Endothelial cell of umbilical vein (primary cell): ENCODE data around the gene MAP6. TPM values are rescaled to one million over a fixed set of nuclear protein-coding genes. Genes with fewer than 3 reads are reported as not detected.
A peak's percentile ranks its signal among the peaks of the same experiment; 100 is the strongest.

Experiments used
- BruUV-seq: library from RNA; stranded (reverse); fragments of 400-500 nt; replicated peaks from 2 replicates; lab custom pipeline; 2021; lab: Mats Ljungman, UMichigan
- CTCF ChIA-PET: fragments of 300-600, 350-600 bp; sonication (Branson Sonifier 250); formaldehyde crosslinking; loops from one replicate; lab custom pipeline; 2021; ENCODE audit warnings: antibody characterized with exemption, inconsistent platforms; lab: Charles Lee
- POLR2A ChIA-PET: fragments of 300-600, 350-600 bp; sonication (Branson Sonifier 250); formaldehyde crosslinking; loops from one replicate; lab custom pipeline; 2021; ENCODE audit warnings: antibody characterized with exemption, inconsistent platforms; lab: Charles Lee
- DNase-seq: peaks from one replicate; pipeline ENCODE4 v3.0.0-alpha.2; 2011; ENCODE audit warnings: low read depth, low spot score
- FAIRE-seq: peaks from 2 replicates; lab custom pipeline; 2011; peaks lifted over from hg19 to GRCh38; lab: Jason Lieb, UNC
- H2AFZ ChIP-seq: 2 replicates; pipeline ENCODE4 v1.6.0; 2012; ENCODE audit warnings: low read depth, low read length, control low read depth, inconsistent platforms
- H3K27ac ChIP-seq: 2 replicates; pipeline ENCODE4 v1.5.1; 2011; ENCODE audit warnings: low read depth, mild to moderate bottlenecking, control low read depth, low read length, moderate library complexity; ENCODE audit not compliant: insufficient read depth
- H3K27me3 ChIP-seq, 2 experiments: 2 replicates each; pipeline versions ENCODE4 v1.6.0 to v1.6.1; 2011; ENCODE audit warnings: low read length in 2 of 2, mixed read lengths in 1 of 2; ENCODE audit not compliant: control insufficient read depth in 2 of 2, insufficient read depth in 2 of 2
- H3K36me3 ChIP-seq, 2 experiments: 2 replicates in 1 of 2; 3 replicates in 1 of 2; pipeline ENCODE4 v1.5.1; 2011; ENCODE audit warnings: low read length in 2 of 2, mild to moderate bottlenecking in 1 of 2, moderate library complexity in 1 of 2; ENCODE audit not compliant: control insufficient read depth in 2 of 2, insufficient read depth in 2 of 2; ENCODE audit errors: extremely low read depth in 1 of 2
- H3K4me1 ChIP-seq: 3 replicates; pipeline ENCODE4 v1.5.1; 2011; ENCODE audit warnings: mild to moderate bottlenecking, low read length; ENCODE audit not compliant: control insufficient read depth, insufficient read depth; ENCODE audit errors: extremely low read depth
- H3K4me2 ChIP-seq: 2 replicates; pipeline ENCODE4 v1.6.1; 2011; ENCODE audit warnings: low read length, control low read depth, mixed read lengths; ENCODE audit not compliant: insufficient read depth
- H3K4me3 ChIP-seq, 3 experiments: fragments of 200-600 bp in 1 of 3; sonication (generic), shearing (Covaris generic) in 1 of 3; replicated peaks in 1 of 3; 2 replicates each; pipeline ENCODE4 v1.5.1; 2011 to 2016; ENCODE audit warnings: control low read depth in 3 of 3, low read length in 3 of 3, mild to moderate bottlenecking in 2 of 3, inconsistent platforms in 1 of 3, low read depth in 1 of 3, moderate library complexity in 1 of 3; ENCODE audit not compliant: insufficient read depth in 1 of 3
- H3K79me2 ChIP-seq: 2 replicates; pipeline ENCODE4 v1.6.0; 2012; ENCODE audit warnings: low read length, inconsistent platforms; ENCODE audit not compliant: control insufficient read depth, insufficient read depth
- H3K9ac ChIP-seq: replicated peaks from 2 replicates; pipeline ENCODE3; 2011; ENCODE audit warnings: low read length, control low read depth; ENCODE audit not compliant: insufficient read depth; ENCODE audit errors: extremely low read depth
- H3K9me1 ChIP-seq: replicated peaks from 3 replicates; pipeline ENCODE4 v1.6.0; 2011; ENCODE audit warnings: mild to moderate bottlenecking, low read length; ENCODE audit not compliant: control insufficient read depth, insufficient read depth; ENCODE audit errors: extremely low read depth
- H3K9me3 ChIP-seq: replicated peaks from 2 replicates; pipeline ENCODE4 v1.5.1; 2012; ENCODE audit warnings: low read length, inconsistent platforms; ENCODE audit not compliant: control insufficient read depth, insufficient read depth
- H4K20me1 ChIP-seq: replicated peaks from 2 replicates; pipeline ENCODE3; 2011; ENCODE audit warnings: mild to moderate bottlenecking, low read length; ENCODE audit not compliant: control insufficient read depth, insufficient read depth; ENCODE audit errors: extremely low read depth
- EZH2 ChIP-seq: IDR thresholded peaks from 2 replicates; pipeline ENCODE4 v1.6.1; 2012; ENCODE audit warnings: borderline replicate concordance, low read depth, mild to moderate bottlenecking, moderate library complexity, low read length, inconsistent platforms; ENCODE audit not compliant: severe bottlenecking
- GATA2 ChIP-seq: IDR thresholded peaks from 2 replicates; pipeline ENCODE4 v1.7.0; 2011; ENCODE audit warnings: low read depth, mild to moderate bottlenecking, moderate library complexity, mixed read lengths, low read length; ENCODE audit not compliant: insufficient read length, insufficient read depth
- MAX ChIP-seq: IDR thresholded peaks from 2 replicates; pipeline ENCODE4 v1.6.1; 2011; ENCODE audit not compliant: insufficient read depth, insufficient read length
- POLR2A ChIP-seq: IDR thresholded peaks from 2 replicates; pipeline ENCODE4 v1.6.1; 2012; ENCODE audit warnings: low read depth, mild to moderate bottlenecking, control low read depth, low read length
- POLR2AphosphoS5 ChIP-seq: IDR thresholded peaks from 2 replicates; pipeline ENCODE4 v1.6.1; 2012; ENCODE audit warnings: low read depth, mild to moderate bottlenecking, control low read depth, low read length, moderate library complexity; ENCODE audit not compliant: insufficient read depth
- dilution Hi-C: fragments of 300-500 bp; cut with MboI; formaldehyde crosslinking; loops from one replicate; pipeline ENCODE4 v1.15.0; 2019; ENCODE audit warnings: low sequenced_read_pairs; ENCODE audit not compliant: extremely low pct_ligation_motif_present
- intact Hi-C: fragments of 100-400 bp; cut with micrococcal nuclease; formaldehyde crosslinking; loops from one replicate; pipeline ENCODE4 v1.10.0; 2022
- polyA plus RNA-seq, 4 experiments: library from polyadenylated mRNA; depleted of rRNA in 3 of 4; stranded (reverse) in 3 of 4; unstranded in 1 of 4; fragments of >200 nt; gene quantifications; 2 replicates each; pipeline versions ENCODE4 v1.2.1 to v1.2.3, GENCODE V29; 2011 to 2012; ENCODE audit warnings: missing spikeins in 1 of 4
- total RNA-seq: library from RNA; stranded (reverse); gene quantifications from 2 replicates; pipeline ENCODE4 v1.2.3, GENCODE V29; 2021

Gene MAP6
- total and polyA plus RNA-seq, 2 donors (not counting 3 experiments of a cell fraction or from before 2014, with no cell fraction given): 0.12 TPM; not detected in 1

- TF ChIP-seq POLR2AphosphoS5: peak; percentile 69
- TF ChIP-seq GATA2: no peak
- no peak for TF ChIP-seq EZH2
- peak; percentile 86 for TF ChIP-seq POLR2A
- no peak for TF ChIP-seq MAX
- dilution Hi-C loops (no loop called here), intact Hi-C loops (loop anchor here (1.0 kb wide), 1 partner anchor 8 kb away; no protein-coding TSS in a partner anchor)
- ChIA-PET CTCF (interaction anchor here (0.7 to 8.6 kb wide), 7 partner anchors 8 to 144 kb away, joined by 3 to 107 read pairs (median 4); no protein-coding TSS in a partner anchor), POLR2A (interaction anchor here (1.3 to 2.3 kb wide), 2 partner anchors 8 to 15 kb away, joined by 4 to 14 read pairs; no protein-coding TSS in a partner anchor)
- Histone ChIP-seq H3K27me3 (no peaks in the 10 kb centered on the region), H3K9me3 (no peaks in the 10 kb centered on the region), H3K9me1 (no peaks in the 10 kb centered on the region), H3K79me2 (peaks cover 49% of the 10 kb centered on the region), H3K4me1 (peaks cover 54% of the 10 kb centered on the region), H3K4me2 (peak within 1 kb of the TSS; percentile 90), H3K4me3 (peak within 1 kb of the TSS; percentile 50 to 84 (median 66)), H2AFZ (peak within 1 kb of the TSS; percentile 34), H3K36me3 (peaks cover 0 to 11% of the 10 kb centered on the region in 2 experiments), H3K27ac (peak within 1 kb of the TSS; percentile 92), H3K9ac (peak within 1 kb of the TSS; percentile 76), H4K20me1 (no peaks in the 10 kb centered on the region)
- BruUV-seq: no TSS peak
- DNase-seq (peak; percentile 71), FAIRE-seq (peak; percentile 47)
Measured at GRCh38 chr11:75562048-75562835, 106.6 kb downstream of the MAP6 start, which contains the start of gene SERPINH1. Gene SERPINH1, plus strand, starts transcription at chr11:75562253. Its CDS starts 4,097 bp downstream, at chr11:75566350.
